Upper lobe of right lung (tissue), 1 donor: Measurements from ENCODE around the gene NFE2L1. TPM values are rescaled to one million over a fixed set of nuclear protein-coding genes. Genes with fewer than 3 reads are reported as not detected.

Experiments
- ATAC-seq: fragments of 200-7000 bp; cut with Tn5 transposase; one replicate; pipeline ENCODE4 v1.9.1; 2020; ENCODE audit warnings: mild to moderate bottlenecking, moderate library complexity
- DNase-seq: peaks from one replicate; pipeline ENCODE4 v3.0.0-alpha.2; 2020
- H3K27ac ChIP-seq: fragments of 200-600 bp; one replicate; pipeline ENCODE4 v1.8.0; 2022
- H3K27me3 ChIP-seq: fragments of 200-600 bp; one replicate; pipeline ENCODE4 v1.8.0; 2022; ENCODE audit warnings: mild to moderate bottlenecking
- H3K36me3 ChIP-seq: fragments of 200-600 bp; one replicate; pipeline ENCODE4 v1.8.0; 2022
- H3K4me1 ChIP-seq: fragments of 200-600 bp; one replicate; pipeline ENCODE4 v1.8.0; 2022
- H3K4me3 ChIP-seq: fragments of 200-600 bp; one replicate; pipeline ENCODE4 v1.8.0; 2022; ENCODE audit warnings: mild to moderate bottlenecking
- H3K9me3 ChIP-seq: fragments of 200-600 bp; one replicate; pipeline ENCODE4 v1.8.0; 2022
- intact Hi-C: fragments of 100-400 bp; cut with DNase I; formaldehyde crosslinking; loops from one replicate; pipeline ENCODE4 v1.11.0; 2022
- total RNA-seq: library from RNA; stranded (reverse); fragmentation: NEBNext Ultra II Directional; extraction: Animal tissue kit (Norgen Biotek cat#: 25700); gene quantifications from one replicate; pipeline ENCODE4 v1.2.1, GENCODE V29; 2021
- TF ChIP-seq, protein P1 (sequence below): fragments of 200-600 bp; IDR thresholded peaks from one replicate; pipeline ENCODE4 v1.8.0; 2022; ENCODE audit warnings: antibody characterized with exemption
- donor health status: DM: no; HTN: yes; CAD: no; lungs with severe emphysema.

NFE2L1 gene
- total RNA-seq, 1 donor from 2014 or later = 201 TPM

GRCh38 chr17:48003417-48004151 is 44.6 kb upstream of the NFE2L1 start:
- Histone ChIP-seq H3K4me3 (no peak overlapping the region), H3K9me3 (no peaks in the 10 kb centered on the region), H3K36me3 (no peaks in the 10 kb centered on the region), H3K27ac (peak overlapping the region; percentile 78), H3K4me1 (peaks cover 16% of the 10 kb centered on the region), H3K27me3 (no peaks in the 10 kb centered on the region)
- TF ChIP-seq, protein P1, sequence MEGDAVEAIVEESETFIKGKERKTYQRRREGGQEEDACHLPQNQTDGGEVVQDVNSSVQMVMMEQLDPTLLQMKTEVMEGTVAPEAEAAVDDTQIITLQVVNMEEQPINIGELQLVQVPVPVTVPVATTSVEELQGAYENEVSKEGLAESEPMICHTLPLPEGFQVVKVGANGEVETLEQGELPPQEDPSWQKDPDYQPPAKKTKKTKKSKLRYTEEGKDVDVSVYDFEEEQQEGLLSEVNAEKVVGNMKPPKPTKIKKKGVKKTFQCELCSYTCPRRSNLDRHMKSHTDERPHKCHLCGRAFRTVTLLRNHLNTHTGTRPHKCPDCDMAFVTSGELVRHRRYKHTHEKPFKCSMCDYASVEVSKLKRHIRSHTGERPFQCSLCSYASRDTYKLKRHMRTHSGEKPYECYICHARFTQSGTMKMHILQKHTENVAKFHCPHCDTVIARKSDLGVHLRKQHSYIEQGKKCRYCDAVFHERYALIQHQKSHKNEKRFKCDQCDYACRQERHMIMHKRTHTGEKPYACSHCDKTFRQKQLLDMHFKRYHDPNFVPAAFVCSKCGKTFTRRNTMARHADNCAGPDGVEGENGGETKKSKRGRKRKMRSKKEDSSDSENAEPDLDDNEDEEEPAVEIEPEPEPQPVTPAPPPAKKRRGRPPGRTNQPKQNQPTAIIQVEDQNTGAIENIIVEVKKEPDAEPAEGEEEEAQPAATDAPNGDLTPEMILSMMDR = no peak
- DNase-seq (no peak), ATAC-seq (no peak)
- intact Hi-C loops = no loop called here

DNA sequence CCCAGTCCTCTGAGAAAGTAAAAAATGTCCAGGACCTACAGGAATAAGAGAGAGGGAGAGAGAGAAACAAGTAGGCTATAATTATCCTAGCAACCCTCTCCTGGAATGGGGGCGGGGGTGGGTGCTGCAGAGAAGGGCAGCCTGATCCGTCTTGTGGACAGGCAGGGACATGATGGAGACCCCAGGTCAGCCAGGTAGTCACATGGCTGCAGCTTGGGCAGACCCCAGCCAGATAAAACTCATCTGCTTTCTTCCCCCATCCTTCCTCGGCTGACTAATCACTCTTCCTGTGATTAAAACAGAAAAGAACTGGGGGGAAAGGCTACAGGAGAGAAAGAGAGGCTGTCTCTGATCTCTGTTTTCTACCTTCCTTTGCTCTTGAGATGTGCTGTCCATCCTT is 43.2 kb upstream of the NFE2L1 start:
- peaks cover 16% of the 10 kb centered on the region for H3K4me1 ChIP-seq
- no peaks in the 10 kb centered on the region for H3K9me3 ChIP-seq
- intact Hi-C loops = no loop called here

GRCh38 chr17:48006936-48007709 is 41.0 kb upstream of the NFE2L1 start:
- H3K36me3 ChIP-seq = no peaks in the 10 kb centered on the region
- H3K27me3 ChIP-seq = peaks cover 25% of the 10 kb centered on the region
- H3K4me3 ChIP-seq = no peak overlapping the region
- no peaks in the 10 kb centered on the region for H3K9me3 ChIP-seq
- intact Hi-C loops = no loop called here
- H3K27ac ChIP-seq = no peak overlapping the region
- TF ChIP-seq, protein P1 = no peak
- ATAC-seq (no peak), DNase-seq (no peak)
- peaks cover 21% of the 10 kb centered on the region for H3K4me1 ChIP-seq

More for the DNA sequence above, 43.2 kb upstream of the NFE2L1 start:
- no peak for ATAC-seq
- Histone ChIP-seq H3K4me3 (no peak overlapping the region), H3K27me3 (peaks cover 9% of the 10 kb centered on the region), H3K27ac (no peak overlapping the region), H3K36me3 (no peaks in the 10 kb centered on the region)
- TF ChIP-seq, protein P1 = no peak
- no peak for DNase-seq

DNA sequence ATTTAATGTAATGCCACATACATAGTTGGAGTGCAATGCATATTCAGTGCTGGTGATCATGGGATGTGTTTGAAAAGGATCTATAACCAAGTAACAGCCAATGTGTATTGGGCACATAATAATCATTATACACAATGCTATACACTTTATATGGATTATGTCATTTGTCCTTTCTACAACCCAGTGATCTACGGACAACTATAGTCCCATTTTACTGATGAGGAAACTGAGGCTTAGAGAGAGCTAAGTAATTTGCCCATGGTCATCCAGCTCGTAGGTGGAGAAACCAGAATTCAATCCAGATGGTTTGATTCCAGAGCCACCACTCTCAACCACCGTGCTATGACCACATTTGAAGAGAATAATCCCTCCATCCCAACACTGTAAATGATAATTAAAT is 38.0 kb upstream of the NFE2L1 start:
- ATAC-seq (no peak), DNase-seq (no peak)
- H3K36me3 ChIP-seq = no peaks in the 10 kb centered on the region
- H3K4me3 ChIP-seq = no peak overlapping the region
- H3K4me1 ChIP-seq = peaks cover 13% of the 10 kb centered on the region
- TF ChIP-seq, protein P1 = no peak
- peaks cover 35% of the 10 kb centered on the region for H3K27me3 ChIP-seq
- H3K27ac ChIP-seq = no peak overlapping the region
- intact Hi-C loops = no loop called here
- H3K9me3 ChIP-seq = no peaks in the 10 kb centered on the region

DNA sequence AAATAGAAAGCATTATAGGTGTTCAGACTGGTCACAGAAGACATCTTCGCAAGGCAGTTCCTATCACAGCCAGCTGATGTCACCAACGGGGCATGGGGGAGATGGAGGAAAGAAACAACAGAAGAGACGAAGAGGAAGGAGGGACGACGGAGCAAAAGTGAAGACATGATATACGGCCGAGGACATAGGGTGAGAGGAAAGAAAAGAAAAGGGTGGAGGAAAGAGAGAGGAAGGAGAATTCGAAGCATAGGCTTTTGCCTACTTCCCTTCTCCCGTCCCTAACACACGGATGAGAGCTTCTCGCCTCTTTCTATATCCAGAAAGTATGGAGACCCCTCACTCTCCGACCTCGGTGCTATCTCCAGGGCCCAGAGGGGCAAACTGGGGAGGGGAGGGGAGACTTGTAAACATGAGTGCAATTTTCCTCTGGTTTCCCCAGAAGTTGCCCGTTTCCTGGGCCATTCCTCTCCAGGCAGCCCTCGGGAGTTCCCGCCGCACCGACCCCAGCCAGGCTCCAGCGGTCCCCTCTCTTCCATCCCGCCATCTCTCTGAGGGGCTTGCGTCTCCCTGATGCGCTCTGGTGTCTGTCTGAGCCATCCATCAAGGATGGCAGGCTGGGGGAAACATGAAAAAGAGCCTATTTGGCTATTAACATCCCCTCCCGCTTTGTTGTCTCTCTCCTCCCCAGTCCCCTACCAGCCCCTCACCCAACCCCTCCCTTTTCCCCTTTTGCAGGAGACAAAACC is 36.6 kb upstream of the NFE2L1 start:
- ATAC-seq (peak; percentile 66), DNase-seq (no peak)
- no peak overlapping the region for H3K27ac ChIP-seq
- TF ChIP-seq, protein P1 = peak; percentile 47
- no peaks in the 10 kb centered on the region for H3K9me3 ChIP-seq
- peaks cover 38% of the 10 kb centered on the region for H3K27me3 ChIP-seq
- intact Hi-C loops = no loop called here
- H3K4me3 ChIP-seq = peak overlapping the region; percentile 28
- peaks cover 13% of the 10 kb centered on the region for H3K4me1 ChIP-seq
- no peaks in the 10 kb centered on the region for H3K36me3 ChIP-seq
